ENCODE data around the gene FAM200B.

The FAM200B gene

DNA sequence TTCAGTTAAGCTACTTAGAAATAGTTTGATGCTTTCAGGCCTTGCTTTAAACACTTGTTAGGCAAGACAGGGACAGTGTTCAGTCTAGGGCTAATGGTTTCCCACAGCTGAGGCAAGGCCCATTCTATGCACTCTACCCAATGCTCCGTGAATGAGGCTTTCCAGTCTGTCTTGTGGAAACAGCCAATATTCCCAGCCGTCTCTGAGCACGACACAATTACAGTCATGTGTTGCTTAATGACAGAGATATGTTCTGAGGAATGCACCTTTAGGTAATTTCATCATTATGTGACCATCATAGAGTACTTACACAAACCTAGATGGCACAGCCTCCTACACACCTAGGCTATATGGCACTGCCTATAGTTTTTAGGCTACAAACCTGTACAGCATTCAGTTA is 9.5 kb upstream of the FAM200B start:
- no peaks in the 10 kb centered on the region for H3K9me3 ChIP-seq
- TF ChIP-seq, protein P1, sequence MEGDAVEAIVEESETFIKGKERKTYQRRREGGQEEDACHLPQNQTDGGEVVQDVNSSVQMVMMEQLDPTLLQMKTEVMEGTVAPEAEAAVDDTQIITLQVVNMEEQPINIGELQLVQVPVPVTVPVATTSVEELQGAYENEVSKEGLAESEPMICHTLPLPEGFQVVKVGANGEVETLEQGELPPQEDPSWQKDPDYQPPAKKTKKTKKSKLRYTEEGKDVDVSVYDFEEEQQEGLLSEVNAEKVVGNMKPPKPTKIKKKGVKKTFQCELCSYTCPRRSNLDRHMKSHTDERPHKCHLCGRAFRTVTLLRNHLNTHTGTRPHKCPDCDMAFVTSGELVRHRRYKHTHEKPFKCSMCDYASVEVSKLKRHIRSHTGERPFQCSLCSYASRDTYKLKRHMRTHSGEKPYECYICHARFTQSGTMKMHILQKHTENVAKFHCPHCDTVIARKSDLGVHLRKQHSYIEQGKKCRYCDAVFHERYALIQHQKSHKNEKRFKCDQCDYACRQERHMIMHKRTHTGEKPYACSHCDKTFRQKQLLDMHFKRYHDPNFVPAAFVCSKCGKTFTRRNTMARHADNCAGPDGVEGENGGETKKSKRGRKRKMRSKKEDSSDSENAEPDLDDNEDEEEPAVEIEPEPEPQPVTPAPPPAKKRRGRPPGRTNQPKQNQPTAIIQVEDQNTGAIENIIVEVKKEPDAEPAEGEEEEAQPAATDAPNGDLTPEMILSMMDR (IDR thresholded peaks at IDR 0.05; ENCODE audit: low read depth, low read length), result no peak
- no peaks in the 10 kb centered on the region for H3K4me1 ChIP-seq
- H3K36me3 ChIP-seq, result peaks cover 2% of the 10 kb centered on the region; the same call in 1 of the 2 replicates
- DNase-seq, result no peak
- no peaks in the 10 kb centered on the region for H3K27me3 ChIP-seq
- no peak overlapping the region for H3K4me3 ChIP-seq (ENCODE audit: low read depth, low read length)

DNA sequence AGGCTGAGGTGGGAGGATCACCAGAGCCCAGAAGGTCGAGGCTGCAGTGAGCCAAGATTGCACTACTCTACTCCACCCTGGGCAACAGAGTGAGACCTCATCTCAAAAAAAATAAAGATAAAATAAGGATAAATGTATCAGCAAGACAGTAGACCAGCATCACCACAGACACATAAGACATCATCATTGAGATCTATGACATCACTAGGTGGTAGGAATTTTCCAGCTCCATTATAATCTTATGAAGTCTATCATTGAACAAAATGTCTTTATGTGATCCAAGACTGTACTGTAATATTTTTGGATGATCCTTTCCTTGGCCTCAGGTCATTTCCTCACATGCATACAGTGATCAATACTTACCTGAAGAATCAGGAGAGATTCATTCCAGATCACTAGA is 8.3 kb upstream of the FAM200B start:
- no peaks in the 10 kb centered on the region; the same call in 1 of the 2 replicates for H3K4me1 ChIP-seq
- no peak for DNase-seq
- H3K36me3 ChIP-seq, result no peaks in the 10 kb centered on the region
- no peaks in the 10 kb centered on the region for H3K27me3 ChIP-seq
- TF ChIP-seq, protein P1 (IDR thresholded peaks at IDR 0.05; ENCODE audit: low read depth, low read length), result no peak
- H3K9me3 ChIP-seq, result no peaks in the 10 kb centered on the region
- no peak overlapping the region for H3K4me3 ChIP-seq (ENCODE audit: low read depth, low read length)

DNA sequence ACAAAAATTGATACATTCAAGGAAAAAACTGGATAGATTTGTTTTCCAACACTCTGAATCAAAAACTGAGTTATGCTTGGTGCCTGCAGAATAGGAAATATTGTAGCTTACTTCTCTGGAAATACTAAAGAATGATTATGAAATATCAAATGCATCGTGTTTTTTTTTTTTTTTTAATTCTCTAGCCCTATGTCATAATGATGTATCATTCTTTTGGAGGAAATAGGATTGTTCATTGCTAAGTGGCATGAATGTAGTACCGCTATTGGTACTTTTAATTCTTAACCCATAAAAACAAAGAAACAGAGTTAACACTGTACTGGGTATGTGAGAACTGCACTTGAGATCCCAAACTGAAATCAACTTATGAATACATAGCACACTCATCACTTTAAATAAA is 7.6 kb upstream of the FAM200B start:
- H3K4me1 ChIP-seq, result no peaks in the 10 kb centered on the region; the same call in 1 of the 2 replicates
- TF ChIP-seq, protein P1 (IDR thresholded peaks at IDR 0.05; ENCODE audit: low read depth, low read length), result no peak

DNA sequence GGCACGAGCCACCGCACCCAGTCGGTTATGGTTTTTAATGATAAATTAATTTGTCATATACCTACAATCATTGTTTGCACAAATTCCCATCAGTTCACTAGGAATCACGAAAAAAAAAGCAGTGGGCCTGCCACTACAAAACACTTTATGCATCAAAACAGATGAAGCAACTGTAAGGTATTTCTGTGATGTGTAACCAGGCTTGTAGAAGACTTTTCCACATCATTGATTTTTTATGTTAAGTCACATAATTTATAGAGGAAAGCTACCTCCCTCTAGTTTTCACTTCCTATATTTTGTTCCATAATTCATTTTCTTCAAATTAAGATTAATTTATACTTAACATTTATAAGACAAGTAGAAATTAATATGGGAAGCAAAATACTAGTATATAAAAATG is 6.7 kb upstream of the FAM200B start:
- Histone ChIP-seq H3K4me3 (ENCODE audit: low read depth, low read length) (no peak overlapping the region), H3K27me3 (no peaks in the 10 kb centered on the region), H3K9me3 (no peaks in the 10 kb centered on the region), H3K36me3 (no peaks in the 10 kb centered on the region), H3K4me1 (no peaks in the 10 kb centered on the region; the same call in 1 of the 2 replicates)
- TF ChIP-seq, protein P1 (IDR thresholded peaks at IDR 0.05; ENCODE audit: low read depth, low read length), result no peak
- no peak for DNase-seq

More for the DNA sequence above, 7.6 kb upstream of the FAM200B start:
- DNase-seq, result no peak
- H3K9me3 ChIP-seq, result no peaks in the 10 kb centered on the region
- no peaks in the 10 kb centered on the region for H3K36me3 ChIP-seq
- no peak overlapping the region for H3K4me3 ChIP-seq (ENCODE audit: low read depth, low read length)
- no peaks in the 10 kb centered on the region for H3K27me3 ChIP-seq

DNA sequence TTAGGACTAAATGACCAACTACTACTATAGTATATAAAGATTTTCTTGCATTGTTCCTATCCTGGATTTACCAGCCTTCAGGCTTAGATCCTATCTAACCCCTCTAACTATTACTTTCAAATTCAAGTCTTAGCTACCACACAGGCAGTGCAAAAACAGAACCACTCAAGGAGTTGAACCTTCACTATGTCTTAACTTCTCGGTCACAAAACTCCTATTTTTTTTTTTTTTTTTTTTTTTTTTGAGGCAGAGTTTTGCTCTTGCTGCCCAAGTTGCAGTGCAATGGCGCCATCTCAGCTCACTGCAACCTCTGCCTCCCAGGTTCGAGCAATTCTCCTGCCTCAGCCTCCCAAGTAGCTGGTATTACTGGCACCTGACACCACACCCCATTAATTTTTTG is 6.3 kb upstream of the FAM200B start:
- Histone ChIP-seq H3K4me3 (ENCODE audit: low read depth, low read length) (no peak overlapping the region), H3K9me3 (no peaks in the 10 kb centered on the region), H3K4me1 (no peaks in the 10 kb centered on the region; the same call in 1 of the 2 replicates), H3K36me3 (no peaks in the 10 kb centered on the region), H3K27me3 (no peaks in the 10 kb centered on the region)
- TF ChIP-seq, protein P1 (IDR thresholded peaks at IDR 0.05; ENCODE audit: low read depth, low read length), result no peak
- DNase-seq, result no peak

DNA sequence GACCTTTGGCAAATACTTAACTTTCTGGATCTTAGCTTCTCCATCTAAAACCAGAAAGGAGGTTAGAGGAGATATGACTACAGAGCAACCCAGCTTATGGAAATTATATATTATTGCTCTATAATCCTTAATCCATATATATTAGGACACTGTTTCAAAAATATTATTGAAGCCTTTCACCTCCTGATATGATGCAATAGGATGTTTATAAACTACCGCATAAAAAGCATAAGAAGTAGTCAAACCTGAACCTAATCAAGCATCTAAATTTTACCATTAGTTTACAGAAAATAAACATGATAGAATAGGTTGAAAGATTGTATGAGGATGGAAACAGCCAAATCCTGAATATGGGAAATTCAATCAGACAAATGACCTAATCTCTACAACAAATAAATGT is 5.6 kb upstream of the FAM200B start:
- no peak for DNase-seq
- Histone ChIP-seq H3K36me3 (no peaks in the 10 kb centered on the region), H3K27me3 (no peaks in the 10 kb centered on the region), H3K4me3 (ENCODE audit: low read depth, low read length) (no peak overlapping the region), H3K9me3 (no peaks in the 10 kb centered on the region), H3K4me1 (no peaks in the 10 kb centered on the region; the same call in 1 of the 2 replicates)
- TF ChIP-seq, protein P1 (IDR thresholded peaks at IDR 0.05; ENCODE audit: low read depth, low read length), result no peak

Data from BE2C (cell line).